Gastrocnemius medialis (tissue), 4 donors: Measurements from ENCODE around the gene GNB3.

ENCODE experiments used
- POLR2A ChIP-seq, 2 donors: fragments of 450-650 bp; IDR thresholded peaks; one replicate each; pipeline ENCODE4 v1.6.1; 2017; ENCODE audit warnings: antibody characterized with exemption in 2 of 2, mild to moderate bottlenecking in 2 of 2, moderate library complexity in 2 of 2
- TF ChIP-seq, protein P1 (sequence below), 5 experiments: fragments of 450-650 bp in 3 of 5; fragments of 200-600 bp in 2 of 5; sonication (generic) in 2 of 5; IDR thresholded peaks in 4 of 5; conservative IDR thresholded peaks in 1 of 5; 1 replicate in 4 of 5; 2 replicates in 1 of 5; pipeline ENCODE4 v1.5.1; 2016 to 2019; ENCODE audit warnings: antibody characterized with exemption in 5 of 5, mild to moderate bottlenecking in 3 of 5, moderate library complexity in 3 of 5

DNA sequence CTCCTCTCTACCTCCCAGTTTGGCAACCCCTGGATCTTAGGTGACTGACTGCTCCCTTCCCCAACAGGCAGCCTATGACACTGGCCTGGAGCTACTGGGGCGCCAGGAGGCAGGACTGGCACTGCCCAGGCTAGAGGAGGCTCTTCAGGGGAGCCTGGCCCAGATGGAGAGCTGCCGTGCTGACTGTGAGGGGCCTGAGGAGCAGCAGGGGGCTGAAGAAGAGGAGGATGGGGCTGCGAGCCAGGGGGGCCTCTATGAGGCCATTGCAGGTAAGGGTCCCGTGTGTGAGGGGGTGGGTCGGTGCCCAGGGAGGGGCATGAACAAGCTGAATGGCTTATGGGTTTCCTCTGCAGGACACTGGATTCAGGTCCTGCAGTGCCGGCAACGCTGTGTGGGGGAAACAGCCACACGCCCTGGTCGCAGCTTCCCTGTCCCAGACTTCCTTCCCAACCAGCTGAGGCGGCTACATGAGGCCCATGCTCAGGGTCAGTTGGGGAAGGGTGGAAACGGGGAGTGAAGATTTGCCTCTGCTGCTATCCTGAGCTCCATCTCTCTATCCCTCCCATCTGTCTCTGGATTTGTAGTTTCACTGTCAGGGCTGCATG, 10.3 kb upstream of the GNB3 start:
- TF ChIP-seq, protein P1, sequence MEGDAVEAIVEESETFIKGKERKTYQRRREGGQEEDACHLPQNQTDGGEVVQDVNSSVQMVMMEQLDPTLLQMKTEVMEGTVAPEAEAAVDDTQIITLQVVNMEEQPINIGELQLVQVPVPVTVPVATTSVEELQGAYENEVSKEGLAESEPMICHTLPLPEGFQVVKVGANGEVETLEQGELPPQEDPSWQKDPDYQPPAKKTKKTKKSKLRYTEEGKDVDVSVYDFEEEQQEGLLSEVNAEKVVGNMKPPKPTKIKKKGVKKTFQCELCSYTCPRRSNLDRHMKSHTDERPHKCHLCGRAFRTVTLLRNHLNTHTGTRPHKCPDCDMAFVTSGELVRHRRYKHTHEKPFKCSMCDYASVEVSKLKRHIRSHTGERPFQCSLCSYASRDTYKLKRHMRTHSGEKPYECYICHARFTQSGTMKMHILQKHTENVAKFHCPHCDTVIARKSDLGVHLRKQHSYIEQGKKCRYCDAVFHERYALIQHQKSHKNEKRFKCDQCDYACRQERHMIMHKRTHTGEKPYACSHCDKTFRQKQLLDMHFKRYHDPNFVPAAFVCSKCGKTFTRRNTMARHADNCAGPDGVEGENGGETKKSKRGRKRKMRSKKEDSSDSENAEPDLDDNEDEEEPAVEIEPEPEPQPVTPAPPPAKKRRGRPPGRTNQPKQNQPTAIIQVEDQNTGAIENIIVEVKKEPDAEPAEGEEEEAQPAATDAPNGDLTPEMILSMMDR (IDR thresholded peaks at IDR 0.05 in 4 of 5, conservative IDR thresholded peaks at IDR 0.05 in 1 of 5): no peak
- no peak for TF ChIP-seq POLR2A (IDR thresholded peaks at IDR 0.05)
